H9 (cell line): ENCODE results near the gene RINT1. TPM values are rescaled to one million over a fixed set of nuclear protein-coding genes. Genes with fewer than 3 reads are reported as not detected.

Source experiments
- DNase-seq: peaks from one replicate; pipeline ENCODE4 v3.0.0-alpha.2; 2017
- H2AFZ ChIP-seq: one replicate; pipeline ENCODE4 v1.6.1; 2013; ENCODE audit warnings: mild to moderate bottlenecking, low read length, control low read depth, moderate library complexity
- H2AK5ac ChIP-seq: 2 replicates; pipeline ENCODE4 v1.6.1; 2013; ENCODE audit warnings: low read length, control low read depth, mixed read lengths; ENCODE audit not compliant: insufficient read length
- H2BK120ac ChIP-seq: one replicate; pipeline ENCODE4 v1.6.1; 2013; ENCODE audit warnings: low read depth, mild to moderate bottlenecking, low read length, control low read depth, inconsistent platforms; ENCODE audit not compliant: poor library complexity, severe bottlenecking
- H2BK12ac ChIP-seq: 2 replicates; pipeline ENCODE4 v1.6.1; 2013; ENCODE audit warnings: low read length, control low read depth, mixed read lengths, low read depth; ENCODE audit not compliant: insufficient read length
- H2BK15ac ChIP-seq: 2 replicates; pipeline ENCODE4 v1.6.1; 2013; ENCODE audit warnings: low read depth, low read length, control low read depth
- H2BK20ac ChIP-seq: one replicate; pipeline ENCODE4 v1.6.1; 2013; ENCODE audit warnings: low read depth, mild to moderate bottlenecking, low read length, control low read depth, inconsistent platforms; ENCODE audit not compliant: poor library complexity, severe bottlenecking
- H2BK5ac ChIP-seq: 2 replicates; pipeline ENCODE4 v1.6.1; 2013; ENCODE audit warnings: low read length, control low read depth, mixed read lengths; ENCODE audit not compliant: insufficient read length
- H3K14ac ChIP-seq: 2 replicates; pipeline ENCODE4 v1.6.1; 2013; ENCODE audit warnings: low read length, control low read depth; ENCODE audit not compliant: insufficient read depth
- H3K18ac ChIP-seq: 2 replicates; pipeline ENCODE4 v1.6.1; 2013; ENCODE audit warnings: low read depth, mild to moderate bottlenecking, mixed read lengths, low read length, control low read depth; ENCODE audit not compliant: insufficient read length
- H3K23ac ChIP-seq: 2 replicates; pipeline ENCODE4 v1.6.1; 2013; ENCODE audit warnings: low read length, control low read depth, mixed read lengths, low read depth; ENCODE audit not compliant: insufficient read length
- H3K23me2 ChIP-seq: 2 replicates; pipeline ENCODE4 v1.6.1; 2013; ENCODE audit warnings: low read depth, mild to moderate bottlenecking, mixed read lengths, low read length, control low read depth; ENCODE audit not compliant: insufficient read length, poor library complexity, severe bottlenecking
- H3K27ac ChIP-seq: 2 replicates; pipeline ENCODE4 v1.5.1; 2013; ENCODE audit warnings: low read length, control low read depth, mixed read lengths, low read depth; ENCODE audit not compliant: insufficient read length
- H3K27me3 ChIP-seq: 2 replicates; pipeline ENCODE4 v1.6.1; 2013; ENCODE audit warnings: low read length, control low read depth, inconsistent platforms; ENCODE audit not compliant: insufficient read depth
- H3K4ac ChIP-seq: 2 replicates; pipeline ENCODE4 v1.6.1; 2013; ENCODE audit warnings: low read depth, mild to moderate bottlenecking, control low read depth, inconsistent platforms, low read length, moderate library complexity
- H3K4me1 ChIP-seq: 2 replicates; pipeline ENCODE4 v1.6.1; 2013; ENCODE audit warnings: low read length, control low read depth, inconsistent platforms; ENCODE audit not compliant: insufficient read depth
- H3K4me2 ChIP-seq: 2 replicates; pipeline ENCODE4 v1.6.1; 2013; ENCODE audit warnings: low read length, control low read depth, mixed read lengths; ENCODE audit not compliant: insufficient read length, insufficient read depth
- H3K56ac ChIP-seq: 2 replicates; pipeline ENCODE4 v1.6.1; 2013; ENCODE audit warnings: low read depth, mild to moderate bottlenecking, mixed read lengths, low read length, control low read depth; ENCODE audit not compliant: insufficient read length
- H3K79me1 ChIP-seq: 2 replicates; pipeline ENCODE4 v1.6.1; 2013; ENCODE audit warnings: low read depth, mild to moderate bottlenecking, moderate library complexity, low read length, control low read depth, inconsistent platforms; ENCODE audit not compliant: insufficient read depth, poor library complexity, severe bottlenecking
- H3K79me2 ChIP-seq: 2 replicates; pipeline ENCODE4 v1.6.1; 2013; ENCODE audit warnings: low read length, control low read depth, inconsistent platforms; ENCODE audit not compliant: insufficient read depth
- H3K9ac ChIP-seq: 2 replicates; pipeline ENCODE4 v1.6.1; 2013; ENCODE audit warnings: low read length, control low read depth, mixed read lengths; ENCODE audit not compliant: insufficient read length; ENCODE audit errors: extremely low read depth
- H3K9me3 ChIP-seq: one replicate; pipeline ENCODE4 v1.6.1; 2013; ENCODE audit warnings: low read depth, low read length, inconsistent platforms; ENCODE audit not compliant: control insufficient read depth
- H3T11ph ChIP-seq: one replicate; pipeline ENCODE4 v1.6.1; 2013; ENCODE audit warnings: mild to moderate bottlenecking, low read length, control low read depth, inconsistent platforms
- H4K20me1 ChIP-seq: one replicate; pipeline ENCODE4 v1.6.1; 2013; ENCODE audit not compliant: control insufficient read depth, insufficient read length, insufficient read depth
- H4K5ac ChIP-seq: 2 replicates; pipeline ENCODE4 v1.6.1; 2013; ENCODE audit warnings: low read depth, mild to moderate bottlenecking, mixed read lengths, low read length, control low read depth; ENCODE audit not compliant: insufficient read length
- H4K8ac ChIP-seq: replicated peaks from 2 replicates; pipeline ENCODE4 v1.6.1; 2013; ENCODE audit warnings: low read length, control low read depth, mixed read lengths, low read depth; ENCODE audit not compliant: insufficient read length
- H4K91ac ChIP-seq: 2 replicates; pipeline ENCODE4 v1.6.1; 2013; ENCODE audit warnings: low read depth, mild to moderate bottlenecking, moderate library complexity, mixed read lengths, low read length, control low read depth; ENCODE audit not compliant: insufficient read length
- H3K27ac Mint-ChIP-seq, 3 experiments: 2 replicates in 2 of 3; 3 replicates in 1 of 3; pipeline ENCODE4 v1.8.0; 2020 to 2021; ENCODE audit warnings: mixed read lengths in 3 of 3, mild to moderate bottlenecking in 1 of 3, moderate library complexity in 1 of 3
- H3K27me3 Mint-ChIP-seq: 2 replicates; pipeline ENCODE4 v1.8.0; 2021; ENCODE audit warnings: low read depth, mild to moderate bottlenecking, moderate library complexity, mixed read lengths
- H3K36me3 Mint-ChIP-seq, 3 experiments: 2 replicates in 2 of 3; 3 replicates in 1 of 3; pipeline ENCODE4 v1.8.0; 2020 to 2021; ENCODE audit warnings: low read depth in 3 of 3, mixed read lengths in 3 of 3; ENCODE audit not compliant: insufficient read depth in 1 of 3
- H3K4me1 Mint-ChIP-seq, 2 experiments: 2 replicates each; pipeline ENCODE4 v1.8.0; 2020; ENCODE audit warnings: mixed read lengths in 2 of 2
- H3K4me3 Mint-ChIP-seq, 2 experiments: 2 replicates in 1 of 2; 3 replicates in 1 of 2; pipeline ENCODE4 v1.8.0; 2020 to 2021; ENCODE audit warnings: mild to moderate bottlenecking in 2 of 2, mixed read lengths in 2 of 2, moderate library complexity in 1 of 2
- H3K9me3 Mint-ChIP-seq, 2 experiments: 2 replicates in 1 of 2; 3 replicates in 1 of 2; pipeline ENCODE4 v1.8.0; 2020; ENCODE audit warnings: mild to moderate bottlenecking in 2 of 2, mixed read lengths in 2 of 2, moderate library complexity in 1 of 2
- WGBS: extraction: QIAGEN DNeasy Blood & Tissue Kit; methylation state at CpG from one replicate; pipeline ENCODE4 v1.1.7; 2013; ENCODE audit warnings: missing lambda C conversion rate, low lambda C conversion rate, mixed read lengths; ENCODE audit not compliant: insufficient read length; ENCODE audit errors: extremely low coverage; 5-methylcytosine and 5-hydroxymethylcytosine counted together
- total RNA-seq: library from RNA; stranded (reverse); gene quantifications from 2 replicates; pipeline ENCODE4 v1.2.1, GENCODE V29; 2021
- TF ChIP-seq, protein P1 (sequence below): fragments of 200-600 bp; sonication (generic); conservative IDR thresholded peaks from 3 replicates; pipeline ENCODE4 v1.8.0; 2021; ENCODE audit warnings: antibody characterized with exemption, mild to moderate bottlenecking

Gene RINT1
- total RNA-seq, 1 experiment from 2014 or later = 21.5 TPM

GRCh38 chr7:105567024-105567423 lies 35.0 kb downstream of the RINT1 start:
- H2BK5ac ChIP-seq = no peak overlapping the region
- H3K27me3 Mint-ChIP-seq = 0 out of 2 replicates have a peak, but pooled peaks cover 1% of the 10 kb centered on the region

More at GRCh38 chr7:105567024-105567423, 35.0 kb downstream of the RINT1 start:
- no peaks in the 10 kb centered on the region for H4K20me1 ChIP-seq
- no CpG with 5 or more reads among the region's 2 CpGs for WGBS
- H3K9ac ChIP-seq = no peak overlapping the region
- no peak overlapping the region for H2BK120ac ChIP-seq
- Mint-ChIP-seq H3K9me3 (no peaks in the 10 kb centered on the region), H3K36me3 (peaks cover 10 to 51% (median 29%) of the 10 kb centered on the region in 3 experiments), H3K4me1 (no peaks in the 10 kb centered on the region), H3K4me3 (no peak overlapping the region), H3K27ac (no peak overlapping the region)
- no peaks in the 10 kb centered on the region for H3K27me3 ChIP-seq
- no peaks in the 10 kb centered on the region for H3K23me2 ChIP-seq
- no peak overlapping the region for H2BK12ac ChIP-seq
- no peak overlapping the region for H3K56ac ChIP-seq
- TF ChIP-seq, protein P1, sequence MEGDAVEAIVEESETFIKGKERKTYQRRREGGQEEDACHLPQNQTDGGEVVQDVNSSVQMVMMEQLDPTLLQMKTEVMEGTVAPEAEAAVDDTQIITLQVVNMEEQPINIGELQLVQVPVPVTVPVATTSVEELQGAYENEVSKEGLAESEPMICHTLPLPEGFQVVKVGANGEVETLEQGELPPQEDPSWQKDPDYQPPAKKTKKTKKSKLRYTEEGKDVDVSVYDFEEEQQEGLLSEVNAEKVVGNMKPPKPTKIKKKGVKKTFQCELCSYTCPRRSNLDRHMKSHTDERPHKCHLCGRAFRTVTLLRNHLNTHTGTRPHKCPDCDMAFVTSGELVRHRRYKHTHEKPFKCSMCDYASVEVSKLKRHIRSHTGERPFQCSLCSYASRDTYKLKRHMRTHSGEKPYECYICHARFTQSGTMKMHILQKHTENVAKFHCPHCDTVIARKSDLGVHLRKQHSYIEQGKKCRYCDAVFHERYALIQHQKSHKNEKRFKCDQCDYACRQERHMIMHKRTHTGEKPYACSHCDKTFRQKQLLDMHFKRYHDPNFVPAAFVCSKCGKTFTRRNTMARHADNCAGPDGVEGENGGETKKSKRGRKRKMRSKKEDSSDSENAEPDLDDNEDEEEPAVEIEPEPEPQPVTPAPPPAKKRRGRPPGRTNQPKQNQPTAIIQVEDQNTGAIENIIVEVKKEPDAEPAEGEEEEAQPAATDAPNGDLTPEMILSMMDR = no peak
- no peak overlapping the region for H3K14ac ChIP-seq
- no peak overlapping the region for H3K4ac ChIP-seq
- H3K27ac ChIP-seq = no peak overlapping the region
- no peak overlapping the region for H3K18ac ChIP-seq
- H4K8ac ChIP-seq = no peak overlapping the region
- H2BK15ac ChIP-seq = no peak overlapping the region
- DNase-seq = no peak
- H3K4me2 ChIP-seq = no peak overlapping the region
- H2AFZ ChIP-seq = no peak overlapping the region
- no peaks in the 10 kb centered on the region for H3K79me2 ChIP-seq
- H3T11ph ChIP-seq = no peak overlapping the region
- H3K79me1 ChIP-seq = no peaks in the 10 kb centered on the region
- no peak overlapping the region for H2BK20ac ChIP-seq
- no peak overlapping the region for H3K23ac ChIP-seq
- no peaks in the 10 kb centered on the region for H3K4me1 ChIP-seq
- no peak overlapping the region for H4K91ac ChIP-seq
- no peak overlapping the region for H4K5ac ChIP-seq
- no peaks in the 10 kb centered on the region for H3K9me3 ChIP-seq
- H2AK5ac ChIP-seq = no peak overlapping the region
